B cell (primary cell): ENCODE results near the gene SEMA3E.

Experiments used
- EZH2 ChIP-seq: IDR thresholded peaks from 2 replicates; pipeline ENCODE4 v1.6.1; 2012; ENCODE audit warnings: borderline replicate concordance, low read depth, mild to moderate bottlenecking, moderate library complexity, low read length; ENCODE audit not compliant: insufficient read depth, poor library complexity, severe bottlenecking
- TF ChIP-seq, protein P1 (sequence below): fragments of 200-600 bp; IDR thresholded peaks from one replicate; pipeline ENCODE4 v1.8.0; 2022; ENCODE audit warnings: antibody characterized with exemption, mild to moderate bottlenecking

DNA sequence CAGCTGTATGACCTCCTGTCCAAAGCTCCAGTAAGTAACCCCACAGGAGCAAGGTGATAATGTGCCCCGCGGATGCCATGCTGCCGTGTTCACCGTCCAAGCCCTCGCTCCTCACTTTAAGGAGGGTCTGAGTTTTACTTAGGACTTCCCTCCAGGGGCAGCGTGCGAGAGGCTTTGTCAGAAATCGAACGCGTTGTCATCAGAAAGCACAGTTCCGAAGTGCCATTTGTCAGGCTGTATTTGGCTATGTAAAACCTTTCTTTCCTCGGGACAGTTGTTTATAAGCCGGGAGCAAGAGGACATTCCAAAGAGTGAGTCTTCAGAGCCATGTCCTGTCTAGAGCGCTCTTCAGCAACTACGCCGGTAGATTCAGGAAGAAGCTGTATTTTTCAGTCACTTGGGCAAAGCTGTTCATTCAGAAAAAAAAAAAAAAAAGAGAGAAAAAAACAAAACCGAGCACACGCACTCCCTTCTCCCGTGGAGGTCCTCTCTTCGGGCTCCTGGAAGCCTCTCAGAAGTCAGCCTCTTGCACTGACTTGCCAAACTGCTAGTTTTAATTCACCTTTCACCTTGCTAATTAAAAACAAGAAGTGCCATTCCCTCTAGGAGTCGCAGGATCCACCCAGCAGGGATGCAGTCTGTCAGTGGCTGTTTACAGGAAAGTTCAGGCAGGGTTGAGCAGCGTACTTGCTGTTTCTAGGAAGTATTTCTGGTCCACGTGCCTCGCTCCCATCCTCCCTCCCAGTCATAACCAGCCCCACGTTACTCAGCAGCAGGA, at the start of gene SEMA3E:
- TF ChIP-seq, protein P1, sequence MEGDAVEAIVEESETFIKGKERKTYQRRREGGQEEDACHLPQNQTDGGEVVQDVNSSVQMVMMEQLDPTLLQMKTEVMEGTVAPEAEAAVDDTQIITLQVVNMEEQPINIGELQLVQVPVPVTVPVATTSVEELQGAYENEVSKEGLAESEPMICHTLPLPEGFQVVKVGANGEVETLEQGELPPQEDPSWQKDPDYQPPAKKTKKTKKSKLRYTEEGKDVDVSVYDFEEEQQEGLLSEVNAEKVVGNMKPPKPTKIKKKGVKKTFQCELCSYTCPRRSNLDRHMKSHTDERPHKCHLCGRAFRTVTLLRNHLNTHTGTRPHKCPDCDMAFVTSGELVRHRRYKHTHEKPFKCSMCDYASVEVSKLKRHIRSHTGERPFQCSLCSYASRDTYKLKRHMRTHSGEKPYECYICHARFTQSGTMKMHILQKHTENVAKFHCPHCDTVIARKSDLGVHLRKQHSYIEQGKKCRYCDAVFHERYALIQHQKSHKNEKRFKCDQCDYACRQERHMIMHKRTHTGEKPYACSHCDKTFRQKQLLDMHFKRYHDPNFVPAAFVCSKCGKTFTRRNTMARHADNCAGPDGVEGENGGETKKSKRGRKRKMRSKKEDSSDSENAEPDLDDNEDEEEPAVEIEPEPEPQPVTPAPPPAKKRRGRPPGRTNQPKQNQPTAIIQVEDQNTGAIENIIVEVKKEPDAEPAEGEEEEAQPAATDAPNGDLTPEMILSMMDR = no peak
- no peak for TF ChIP-seq EZH2
